Effector CD8-positive, alpha-beta T cell (primary cell): ENCODE results near the gene DYNC1I1.

Experiments used
- DNase-seq: peaks from one replicate; lab custom pipeline; 2025; lab: John Stamatoyannopoulos, UW

DYNC1I1 gene

GRCh38 chr7:96023387-96023786 is 251.0 kb downstream of the DYNC1I1 start:
- no peak for DNase-seq

- DNase-seq, result no peak
These were observed 253.7 kb downstream of the DYNC1I1 start for GRCh38 chr7:96026010-96026409.

GRCh38 chr7:96026611-96027010 is 254.3 kb downstream of the DYNC1I1 start:
- DNase-seq, result no peak

- no peak for DNase-seq
These were observed 256.4 kb downstream of the DYNC1I1 start for GRCh38 chr7:96028729-96029128.

- no peak for DNase-seq
These were observed 260.8 kb downstream of the DYNC1I1 start for GRCh38 chr7:96033009-96033598.

GRCh38 chr7:96034940-96035727 is 262.8 kb downstream of the DYNC1I1 start:
- DNase-seq, result no peak

GRCh38 chr7:96040250-96040772 is 268.0 kb downstream of the DYNC1I1 start:
- DNase-seq, result no peak

GRCh38 chr7:96041171-96041570 is 268.8 kb downstream of the DYNC1I1 start:
- no peak for DNase-seq

- no peak for DNase-seq
These were observed 272.8 kb downstream of the DYNC1I1 start for GRCh38 chr7:96045181-96045580.

GRCh38 chr7:96045919-96046318 is 273.6 kb downstream of the DYNC1I1 start:
- no peak for DNase-seq

GRCh38 chr7:96052289-96052688 is 279.9 kb downstream of the DYNC1I1 start:
- no peak for DNase-seq

- DNase-seq, result no peak
These were observed 280.6 kb downstream of the DYNC1I1 start for GRCh38 chr7:96052860-96053470.

- no peak for DNase-seq
These were observed 283.4 kb downstream of the DYNC1I1 start for GRCh38 chr7:96055717-96056116.

- no peak for DNase-seq
These were observed 286.7 kb downstream of the DYNC1I1 start for GRCh38 chr7:96059075-96059474.

- DNase-seq, result no peak
These were observed 288.7 kb downstream of the DYNC1I1 start for GRCh38 chr7:96061009-96061408.

GRCh38 chr7:96061844-96062243 is 289.5 kb downstream of the DYNC1I1 start:
- no peak for DNase-seq

- no peak for DNase-seq
These were observed 295.0 kb downstream of the DYNC1I1 start for GRCh38 chr7:96067321-96067720.

GRCh38 chr7:96069401-96069800 is 297.0 kb downstream of the DYNC1I1 start:
- no peak for DNase-seq

GRCh38 chr7:96074871-96075270 is 302.5 kb downstream of the DYNC1I1 start:
- DNase-seq, result no peak

GRCh38 chr7:96075510-96076349 is 303.4 kb downstream of the DYNC1I1 start:
- peak; percentile 17 for DNase-seq

- DNase-seq, result no peak
These were observed 304.0 kb downstream of the DYNC1I1 start for GRCh38 chr7:96076350-96076707.

- DNase-seq, result no peak
These were observed 307.7 kb downstream of the DYNC1I1 start for GRCh38 chr7:96080027-96080426.
